Measurements from ENCODE around the gene SYT13. TPM values are rescaled to one million over a fixed set of nuclear protein-coding genes. Genes with fewer than 3 reads are reported as not detected.

SYT13 gene, protein sequence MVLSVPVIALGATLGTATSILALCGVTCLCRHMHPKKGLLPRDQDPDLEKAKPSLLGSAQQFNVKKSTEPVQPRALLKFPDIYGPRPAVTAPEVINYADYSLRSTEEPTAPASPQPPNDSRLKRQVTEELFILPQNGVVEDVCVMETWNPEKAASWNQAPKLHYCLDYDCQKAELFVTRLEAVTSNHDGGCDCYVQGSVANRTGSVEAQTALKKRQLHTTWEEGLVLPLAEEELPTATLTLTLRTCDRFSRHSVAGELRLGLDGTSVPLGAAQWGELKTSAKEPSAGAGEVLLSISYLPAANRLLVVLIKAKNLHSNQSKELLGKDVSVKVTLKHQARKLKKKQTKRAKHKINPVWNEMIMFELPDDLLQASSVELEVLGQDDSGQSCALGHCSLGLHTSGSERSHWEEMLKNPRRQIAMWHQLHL
- total RNA-seq = not detected

DNA sequence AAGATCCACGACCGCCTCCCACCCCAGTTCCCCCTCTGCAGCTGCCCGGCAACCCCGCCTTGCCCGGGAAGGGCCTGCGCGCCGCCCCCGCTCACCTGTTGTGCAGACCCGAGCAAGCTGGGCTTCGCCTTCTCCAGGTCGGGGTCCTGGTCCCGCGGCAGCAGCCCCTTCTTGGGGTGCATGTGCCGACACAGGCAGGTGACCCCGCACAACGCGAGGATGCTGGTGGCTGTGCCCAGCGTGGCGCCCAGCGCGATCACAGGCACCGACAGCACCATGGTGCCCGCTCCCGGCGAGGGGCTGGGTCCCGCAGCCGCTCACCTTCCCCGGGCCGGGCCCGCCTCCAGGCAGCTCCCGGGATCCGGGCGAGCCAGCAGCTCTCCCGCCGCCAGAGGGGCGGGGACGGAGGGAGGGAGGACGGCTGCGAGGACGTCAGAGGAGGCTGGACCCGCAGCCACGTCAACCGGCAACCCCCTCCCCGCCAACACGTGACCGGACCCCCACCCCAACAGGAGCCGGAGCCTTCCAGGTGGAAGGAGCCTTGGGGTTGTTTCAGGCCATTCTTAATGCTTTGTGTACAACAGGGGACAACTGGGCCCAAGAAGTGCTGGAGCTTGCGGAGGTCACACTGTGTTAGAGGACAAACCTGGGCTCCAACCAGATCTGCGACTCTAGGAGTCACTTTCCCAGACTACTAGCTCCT, at the start of gene SYT13:
SYT13 (minus strand) TSS at position 412 of the 703 bp plus-strand sequence; CDS start at position 278, 134 bp downstream.
- H3K9me3 Mint-ChIP-seq (ENCODE audit: low read depth) = no peaks in the 10 kb centered on the region
- DNase-seq (no peak), ATAC-seq (no peak)
- H3K4me1 Mint-ChIP-seq = no peaks in the 10 kb centered on the region
- CTCF ChIA-PET = no interaction called here
- H3K4me3 Mint-ChIP-seq = no peak within 1 kb of the TSS
- no peaks in the 10 kb centered on the region for H3K36me3 Mint-ChIP-seq
- H3K27me3 Mint-ChIP-seq = peaks cover 80% of the 10 kb centered on the region
- H3K27ac Mint-ChIP-seq = no peak within 1 kb of the TSS

- peaks cover 11% of the 10 kb centered on the region for H3K27me3 Mint-ChIP-seq
- DNase-seq = peak; percentile 38
- no peaks in the 10 kb centered on the region for H3K36me3 Mint-ChIP-seq
- no peak overlapping the region for H3K4me3 Mint-ChIP-seq
- CTCF ChIA-PET = interaction anchor here (1.2 to 1.7 kb wide), 2 partner anchors 25 to 225 kb away, joined by 3 to 4 read pairs; no protein-coding TSS in a partner anchor
- H3K9me3 Mint-ChIP-seq (ENCODE audit: low read depth) = no peaks in the 10 kb centered on the region
- no peak for ATAC-seq
- H3K4me1 Mint-ChIP-seq = peaks cover 8% of the 10 kb centered on the region
- no peak overlapping the region for H3K27ac Mint-ChIP-seq
Measured at GRCh38 chr11:45335434-45335833, 49.3 kb upstream of the SYT13 start.

DNA sequence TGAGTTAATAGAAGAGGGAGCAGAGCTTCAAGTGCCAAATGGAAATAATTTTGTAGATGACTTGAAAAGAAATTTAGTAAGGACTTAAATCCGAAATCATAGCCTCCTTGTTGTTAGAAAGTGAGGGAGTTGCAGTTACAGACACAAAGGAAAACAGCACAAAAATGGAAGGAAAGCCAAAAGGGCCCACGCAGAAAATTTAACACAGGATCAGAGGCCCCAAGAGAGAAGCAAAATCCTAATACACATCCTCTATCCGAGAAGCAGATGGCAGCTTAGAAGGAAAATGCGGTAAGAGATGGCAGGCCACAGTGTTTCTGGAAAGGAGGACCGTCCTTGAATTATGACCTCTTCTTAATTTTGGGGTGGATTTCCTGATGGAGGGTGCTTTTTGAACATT, 48.7 kb upstream of the SYT13 start:
- Mint-ChIP-seq H3K4me3 (no peak overlapping the region), H3K4me1 (peaks cover 2% of the 10 kb centered on the region), H3K36me3 (no peaks in the 10 kb centered on the region), H3K27ac (no peak overlapping the region), H3K9me3 (ENCODE audit: low read depth) (no peaks in the 10 kb centered on the region), H3K27me3 (peaks cover 11% of the 10 kb centered on the region)
- no peak for ATAC-seq
- DNase-seq = no peak
- CTCF ChIA-PET = interaction anchor here (1.2 to 2.3 kb wide), 3 partner anchors 25 to 437 kb away, joined by 3 to 10 read pairs (median 4); no protein-coding TSS in a partner anchor

GRCh38 chr11:45334410-45334809, 48.3 kb upstream of the SYT13 start:
- H3K36me3 Mint-ChIP-seq = no peaks in the 10 kb centered on the region
- H3K27ac Mint-ChIP-seq = no peak overlapping the region
- DNase-seq (no peak), ATAC-seq (no peak)
- no peaks in the 10 kb centered on the region for H3K4me1 Mint-ChIP-seq
- H3K4me3 Mint-ChIP-seq = no peak overlapping the region
- peaks cover 13% of the 10 kb centered on the region for H3K27me3 Mint-ChIP-seq
- CTCF ChIA-PET = interaction anchor here (1.2 to 2.3 kb wide), 7 partner anchors 11 to 437 kb away, joined by 3 to 15 read pairs (median 6); no protein-coding TSS in a partner anchor
- no peaks in the 10 kb centered on the region for H3K9me3 Mint-ChIP-seq (ENCODE audit: low read depth)

DNA sequence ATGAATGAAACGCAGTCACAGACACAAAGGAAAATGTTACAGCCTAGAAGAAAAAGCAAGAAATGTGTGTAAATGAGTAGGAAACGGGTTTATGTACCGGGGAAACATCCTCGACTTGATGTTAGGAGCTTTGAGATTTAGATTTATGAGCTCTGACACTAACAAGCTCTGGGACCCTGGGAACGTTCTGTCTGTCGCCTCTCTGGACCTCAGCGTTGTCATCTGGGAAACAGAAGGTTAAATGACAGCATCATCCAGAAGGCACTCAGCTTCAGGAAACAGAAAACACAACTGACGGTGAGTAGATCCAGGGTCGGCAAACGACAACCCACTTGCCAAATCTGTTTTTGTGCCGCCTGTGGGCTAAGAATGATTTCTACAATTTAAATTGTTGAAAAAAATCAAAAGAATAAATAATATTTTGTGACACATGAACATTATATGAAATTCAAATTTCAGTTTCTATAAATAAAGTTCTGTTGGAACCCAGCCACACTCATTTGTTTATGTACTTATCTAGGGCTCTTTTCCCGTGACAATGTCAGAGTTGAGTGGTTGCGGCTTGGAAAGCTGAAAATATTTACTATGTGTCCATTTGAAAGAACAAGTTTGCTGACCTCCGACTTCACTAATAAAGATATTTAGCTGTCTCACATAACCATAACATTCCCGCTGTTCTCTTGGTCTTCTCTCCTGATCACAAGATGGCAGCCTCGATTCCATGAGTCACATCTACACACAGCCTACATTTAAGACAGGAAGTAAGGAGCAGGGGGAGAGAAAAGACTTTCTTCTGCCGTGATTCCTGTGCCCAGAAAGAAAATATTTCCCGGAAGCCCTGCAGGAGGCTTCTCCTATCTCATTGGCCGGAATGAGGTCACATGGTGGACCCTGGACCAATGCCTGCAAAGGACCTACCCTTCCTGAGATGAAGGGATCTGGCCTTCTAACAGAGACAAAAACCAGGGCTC, 47.1 kb upstream of the SYT13 start:
- H3K9me3 Mint-ChIP-seq (ENCODE audit: low read depth) = no peaks in the 10 kb centered on the region
- ATAC-seq (no peak), DNase-seq (no peak)
- peaks cover 13% of the 10 kb centered on the region for H3K27me3 Mint-ChIP-seq
- no peaks in the 10 kb centered on the region for H3K36me3 Mint-ChIP-seq
- no peaks in the 10 kb centered on the region for H3K4me1 Mint-ChIP-seq
- H3K4me3 Mint-ChIP-seq = no peak overlapping the region
- H3K27ac Mint-ChIP-seq = no peak overlapping the region
- CTCF ChIA-PET = interaction anchor here (1.0 to 2.3 kb wide), 11 partner anchors 10 to 776 kb away, joined by 3 to 15 read pairs (median 4); no protein-coding TSS in a partner anchor

- no peak overlapping the region for H3K4me3 Mint-ChIP-seq
- DNase-seq = no peak
- H3K27me3 Mint-ChIP-seq = peaks cover 19% of the 10 kb centered on the region
Measured at GRCh38 chr11:45332276-45332934, 46.3 kb upstream of the SYT13 start.

GRCh38 chr11:45331839-45332238, 45.7 kb upstream of the SYT13 start:
- CTCF ChIA-PET = interaction anchor here (1.5 to 2.7 kb wide), 4 partner anchors 23 to 405 kb away, joined by 4 to 14 read pairs (median 6); no protein-coding TSS in a partner anchor
- no peak overlapping the region for H3K4me3 Mint-ChIP-seq
- H3K27me3 Mint-ChIP-seq = peaks cover 22% of the 10 kb centered on the region

More at GRCh38 chr11:45332276-45332934, 46.3 kb upstream of the SYT13 start:
- CTCF ChIA-PET = interaction anchor here (1.0 to 2.7 kb wide), 12 partner anchors 9 to 439 kb away, joined by 3 to 15 read pairs (median 5); no protein-coding TSS in a partner anchor
- Mint-ChIP-seq H3K36me3 (no peaks in the 10 kb centered on the region), H3K9me3 (ENCODE audit: low read depth) (no peaks in the 10 kb centered on the region), H3K27ac (no peak overlapping the region), H3K4me1 (no peaks in the 10 kb centered on the region)
- peak; percentile 20 for ATAC-seq

GRCh38 chr11:45328726-45329125, 42.6 kb upstream of the SYT13 start:
- ATAC-seq = no peak
- Mint-ChIP-seq H3K27ac (no peak overlapping the region), H3K4me3 (no peak overlapping the region), H3K4me1 (no peaks in the 10 kb centered on the region), H3K9me3 (ENCODE audit: low read depth) (peaks cover 4% of the 10 kb centered on the region), H3K36me3 (no peaks in the 10 kb centered on the region), H3K27me3 (peaks cover 42% of the 10 kb centered on the region)
- CTCF ChIA-PET = interaction anchor here (0.8 to 1.4 kb wide), 3 partner anchors 218 to 401 kb away, joined by 3 to 4 read pairs (median 3); no protein-coding TSS in a partner anchor
- DNase-seq = no peak

More at GRCh38 chr11:45331839-45332238, 45.7 kb upstream of the SYT13 start:
- Mint-ChIP-seq H3K9me3 (ENCODE audit: low read depth) (peaks cover 3% of the 10 kb centered on the region), H3K4me1 (no peaks in the 10 kb centered on the region), H3K27ac (no peak overlapping the region), H3K36me3 (no peaks in the 10 kb centered on the region)
- no peak for DNase-seq
- ATAC-seq = no peak

DNA sequence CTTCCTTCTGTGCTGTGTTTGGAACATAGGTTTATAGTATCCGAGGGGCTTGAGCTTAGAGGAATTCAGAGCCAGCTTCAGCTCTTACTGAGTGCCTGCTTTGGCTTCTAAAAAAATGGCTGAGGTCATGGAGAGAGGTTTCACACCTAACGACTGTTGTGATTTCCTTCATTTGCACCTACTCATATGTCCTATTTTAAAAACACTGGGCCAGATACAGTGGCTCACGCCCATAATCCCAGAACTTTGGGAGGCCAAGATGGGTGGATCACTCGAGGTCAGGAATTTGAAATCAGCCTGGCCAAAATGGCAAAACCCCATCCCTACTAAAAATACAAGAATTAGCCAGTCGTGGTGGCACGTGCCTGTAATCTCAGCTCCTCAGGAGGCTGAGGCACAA, 38.3 kb upstream of the SYT13 start:
- Mint-ChIP-seq H3K27me3 (peaks cover 38% of the 10 kb centered on the region), H3K4me3 (no peak overlapping the region), H3K36me3 (no peaks in the 10 kb centered on the region), H3K27ac (no peak overlapping the region), H3K9me3 (ENCODE audit: low read depth) (peaks cover 4% of the 10 kb centered on the region), H3K4me1 (no peaks in the 10 kb centered on the region)
- CTCF ChIA-PET = interaction anchor here (1.1 to 1.2 kb wide), 2 partner anchors 9 to 214 kb away, joined by 4 to 5 read pairs; no protein-coding TSS in a partner anchor
- ATAC-seq = no peak
- no peak for DNase-seq

- no peak overlapping the region for H3K27ac Mint-ChIP-seq
- CTCF ChIA-PET = interaction anchor here (1.1 to 1.8 kb wide), 3 partner anchors 10 to 213 kb away, joined by 4 to 5 read pairs (median 5); no protein-coding TSS in a partner anchor
- H3K9me3 Mint-ChIP-seq (ENCODE audit: low read depth) = peaks cover 4% of the 10 kb centered on the region
Measured at GRCh38 chr11:45323601-45324249, 37.6 kb upstream of the SYT13 start.

GRCh38 chr11:45322891-45323600, 36.9 kb upstream of the SYT13 start:
- Mint-ChIP-seq H3K27ac (no peak overlapping the region), H3K27me3 (peaks cover 41% of the 10 kb centered on the region), H3K36me3 (no peaks in the 10 kb centered on the region), H3K4me3 (no peak overlapping the region), H3K9me3 (ENCODE audit: low read depth) (peaks cover 4% of the 10 kb centered on the region), H3K4me1 (no peaks in the 10 kb centered on the region)
- DNase-seq (peak; percentile 19), ATAC-seq (no peak)
- CTCF ChIA-PET = interaction anchor here (1.1 to 1.8 kb wide), 2 partner anchors 10 kb away, joined by 4 to 5 read pairs; no protein-coding TSS in a partner anchor

More at GRCh38 chr11:45323601-45324249, 37.6 kb upstream of the SYT13 start:
- H3K27me3 Mint-ChIP-seq = peaks cover 38% of the 10 kb centered on the region
- H3K4me1 Mint-ChIP-seq = no peaks in the 10 kb centered on the region
- H3K36me3 Mint-ChIP-seq = no peaks in the 10 kb centered on the region
- no peak overlapping the region for H3K4me3 Mint-ChIP-seq
- peak; percentile 25 for DNase-seq
- no peak for ATAC-seq

Data from activated CD8-positive, alpha-beta memory T cell treated with anti-CD3 and anti-CD28 coated beads, Interleukin-2, amount 10 ng/mL, durations not matched to agents 7 days and 5 days (primary cell).